HL-60 (cell line): ENCODE results near the gene MYF5.
"Not testable (repeated sequence)": the region's sequence is repeated elsewhere in the genome, so short reads cannot be mapped to it uniquely, and the experiment has no call there.

Experiments used
- CTCF ChIP-seq: IDR thresholded peaks from one replicate; pipeline ENCODE4 v1.5.1; 2011; ENCODE audit warnings: low read length, control low read depth, inconsistent platforms; ENCODE audit not compliant: insufficient read depth
- GABPA ChIP-seq: IDR thresholded peaks from 2 replicates; pipeline ENCODE4 v1.6.1; 2012; ENCODE audit warnings: low read depth
- POLR2AphosphoS5 ChIP-seq: IDR thresholded peaks from 2 replicates; pipeline ENCODE4 v1.6.1; 2012; ENCODE audit warnings: low read depth
- REST ChIP-seq: IDR thresholded peaks from 2 replicates; pipeline ENCODE4 v1.6.1; 2012; ENCODE audit warnings: low read depth; ENCODE audit not compliant: insufficient replicate concordance

GRCh38 chr12:80676042-80676636, 40.6 kb upstream of the MYF5 start:
- TF ChIP-seq CTCF, REST, POLR2AphosphoS5, GABPA: not testable (repeated sequence)
